Stimulated activated CD4-positive, alpha-beta T cell treated with anti-CD3 and anti-CD28 coated beads, Interleukin-12 subunit alpha, Interleukin-12 subunit beta, amount 100 ng/mL, for 4 hours (primary cell): ENCODE data around the gene BBIP1.

Source experiments
- DNase-seq: peaks from one replicate; pipeline ENCODE4 v3.0.0-alpha.2; 2020

Gene BBIP1

DNA sequence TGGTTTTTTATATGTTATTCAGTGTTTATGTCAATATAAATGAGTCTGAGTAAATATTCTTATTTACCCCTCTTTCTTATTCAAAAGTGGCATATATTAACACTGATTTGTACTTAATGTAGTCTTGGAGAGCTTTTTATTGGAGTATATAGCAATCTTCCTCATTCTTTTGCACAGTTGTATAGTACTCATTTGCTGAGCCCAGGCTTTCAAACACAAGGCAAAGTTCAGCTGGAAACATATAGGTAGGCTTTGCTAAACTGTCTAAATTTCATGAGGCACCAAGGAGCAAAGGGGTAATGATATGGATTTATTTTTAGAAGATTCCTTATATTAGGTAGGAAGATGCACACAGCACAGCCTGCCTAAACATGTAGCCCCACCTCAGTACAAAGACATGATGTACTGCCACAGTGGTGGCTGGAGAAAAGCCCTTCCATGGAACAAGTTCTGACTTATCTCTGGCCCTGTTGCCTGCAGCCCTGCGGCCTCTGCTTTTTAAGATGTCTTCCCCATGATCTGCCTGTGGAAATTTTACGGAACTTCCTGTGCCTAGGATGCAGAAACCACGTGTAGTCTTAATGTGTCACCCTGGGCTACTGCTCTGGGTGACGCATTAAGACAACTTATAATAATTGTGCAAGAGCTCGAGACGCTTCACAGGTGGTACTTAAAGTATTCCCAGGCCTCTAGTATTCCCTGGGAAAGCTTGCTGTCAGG is 56.9 kb downstream of the BBIP1 start:
- no peak for DNase-seq

GRCh38 chr10:110861476-110861875 is 57.5 kb downstream of the BBIP1 start:
- no peak for DNase-seq

- DNase-seq = peak; percentile 17
Measured at GRCh38 chr10:110860576-110861241, 58.3 kb downstream of the BBIP1 start.

GRCh38 chr10:110859973-110860376 is 59.0 kb downstream of the BBIP1 start:
- DNase-seq = no peak

GRCh38 chr10:110859206-110859972 is 59.6 kb downstream of the BBIP1 start:
- no peak for DNase-seq

DNA sequence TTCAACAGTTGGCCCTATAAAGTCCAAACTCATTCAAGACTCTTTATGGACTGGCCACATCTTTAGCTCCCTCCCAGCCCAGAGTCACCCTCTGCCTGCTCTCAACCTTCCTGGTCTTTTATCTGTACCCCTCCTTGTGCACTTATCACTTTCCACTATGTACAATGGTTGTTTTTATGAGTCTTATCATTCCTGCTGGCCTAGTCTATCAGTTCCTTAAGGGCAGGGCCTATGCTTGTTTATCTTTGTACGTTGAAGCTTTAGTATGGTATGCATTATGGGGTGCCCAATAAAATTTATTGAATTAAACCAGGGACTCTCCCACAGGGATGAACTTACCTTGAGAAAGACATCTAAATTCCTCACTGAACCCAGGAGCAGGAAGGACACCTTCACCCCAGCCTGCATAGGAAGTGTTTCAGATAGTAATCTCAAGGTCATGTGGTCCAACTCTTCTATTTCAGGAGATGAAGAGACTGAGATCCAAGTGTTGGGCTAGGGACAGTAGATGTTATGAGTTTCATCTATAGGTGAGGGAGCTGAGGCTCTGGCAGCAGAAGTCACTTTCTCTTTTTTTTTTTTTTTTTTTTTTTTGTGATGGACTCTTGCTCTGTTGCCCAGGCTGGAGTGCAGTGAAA is 60.6 kb downstream of the BBIP1 start:
- DNase-seq = no peak

GRCh38 chr10:110857265-110858171 is 61.5 kb downstream of the BBIP1 start:
- no peak for DNase-seq

- no peak for DNase-seq
Measured at GRCh38 chr10:110853921-110854605, 64.9 kb downstream of the BBIP1 start.

GRCh38 chr10:110852947-110853346 is 66.0 kb downstream of the BBIP1 start:
- no peak for DNase-seq

DNA sequence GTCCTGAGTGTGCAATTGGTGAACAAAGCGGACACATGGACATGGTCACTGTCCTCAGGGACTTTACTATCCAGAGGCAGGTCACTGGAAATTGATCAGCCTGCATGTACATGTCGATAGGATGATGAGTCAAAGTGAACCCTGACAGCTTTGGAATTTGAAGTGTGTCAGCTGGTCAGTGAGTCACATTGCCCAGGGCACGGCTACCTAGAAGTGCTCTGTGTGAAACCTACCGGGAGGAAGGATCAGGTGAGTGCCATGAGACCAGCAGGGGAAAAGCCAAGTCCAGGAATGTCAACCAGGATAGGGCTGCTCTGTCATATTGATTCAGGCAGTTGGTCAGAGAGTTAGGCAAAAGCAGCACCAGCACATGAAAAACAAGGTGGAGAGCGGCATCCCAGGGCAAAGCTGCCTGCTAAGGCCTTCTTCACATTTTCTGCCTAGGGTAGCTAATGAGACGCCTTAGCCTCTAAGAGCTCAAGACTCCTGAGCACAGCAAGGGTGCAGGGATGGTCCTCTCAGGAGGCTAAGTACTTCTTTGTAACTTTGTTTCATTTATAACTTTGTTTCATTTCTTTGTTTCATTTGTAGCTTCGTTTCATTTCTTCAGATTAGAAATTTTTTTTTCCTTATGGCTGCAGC is 66.6 kb downstream of the BBIP1 start:
- no peak for DNase-seq

DNA sequence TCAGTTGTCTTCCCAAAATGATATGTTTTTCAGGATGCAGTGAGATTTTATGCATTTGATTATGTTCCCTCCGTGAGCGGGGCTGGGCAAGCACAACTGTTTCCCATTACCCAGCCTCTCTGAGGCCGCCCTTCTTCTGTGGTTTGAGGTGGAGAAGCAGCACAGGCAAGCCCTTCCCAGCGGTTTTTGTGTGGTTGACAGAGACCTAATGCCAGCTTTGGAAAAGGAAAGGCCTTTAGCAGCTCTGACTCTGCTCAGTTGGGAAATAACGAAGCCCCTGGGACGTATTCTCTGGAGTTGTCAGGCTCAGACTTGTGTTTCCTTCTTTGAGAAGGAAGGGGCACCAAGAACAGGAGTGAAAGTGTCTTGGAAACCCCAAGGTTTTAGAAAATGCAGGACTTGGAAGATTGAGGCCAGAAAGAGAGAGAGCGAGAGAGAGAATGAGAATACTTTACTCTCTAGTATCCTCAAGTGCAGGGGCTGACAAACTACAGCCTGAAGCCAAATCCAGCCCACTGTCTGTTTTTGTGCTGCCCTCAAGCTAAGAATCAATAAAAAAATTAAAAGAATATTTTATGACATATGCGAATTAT is 67.9 kb downstream of the BBIP1 start:
- DNase-seq = no peak

- DNase-seq = no peak
Measured at GRCh38 chr10:110850099-110850498, 68.9 kb downstream of the BBIP1 start.
